Nucleus accumbens (tissue), 56 donors: ENCODE results near the gene TMEM184A.
"Not testable (repeated sequence)": the region's sequence is repeated elsewhere in the genome, so short reads cannot be mapped to it uniquely, and the experiment has no call there.

ENCODE experiments used
- DNase-seq, 56 donors: peaks; one replicate each; lab custom pipeline; 2025; lab: John Stamatoyannopoulos, UW

The TMEM184A gene

DNA sequence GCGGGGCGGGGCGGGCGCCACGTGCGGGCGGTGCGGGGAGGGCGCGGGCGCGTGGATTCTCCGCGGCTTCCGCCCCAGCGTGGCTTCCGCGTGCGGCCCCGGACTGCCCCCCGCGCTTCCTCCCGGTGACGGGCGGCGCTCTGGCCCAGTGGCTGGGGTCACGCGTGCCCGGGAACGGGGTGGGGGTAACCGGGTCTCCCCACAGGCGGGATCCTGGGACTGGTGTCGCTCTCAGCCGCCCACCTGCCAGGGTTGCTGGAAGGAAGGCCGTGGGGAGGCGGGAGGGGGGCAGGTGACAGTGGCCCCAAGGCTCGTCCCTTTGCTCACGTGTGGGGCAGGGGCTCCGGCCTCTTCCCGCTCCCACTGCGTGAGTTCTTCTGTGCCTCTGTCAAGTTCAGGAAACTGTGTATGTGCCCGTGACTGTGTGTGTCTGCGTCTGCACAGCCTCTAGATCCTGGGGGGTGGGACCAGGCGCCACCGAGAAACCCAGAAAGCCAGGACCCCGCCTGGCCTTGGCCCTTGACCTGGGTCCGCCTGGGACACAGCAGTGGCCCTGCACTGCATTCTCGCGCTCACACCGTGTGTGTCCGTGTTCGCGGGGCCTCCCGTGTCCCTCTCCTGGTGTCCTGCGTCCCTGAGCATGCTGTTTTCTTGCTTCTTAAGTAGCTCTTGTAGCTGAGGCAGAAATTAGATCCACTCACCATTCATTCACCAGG is 24.6 kb downstream of the TMEM184A start:
- DNase-seq = peak in 7 of 56 donors; percentile 10 to 52 (median 39)

DNA sequence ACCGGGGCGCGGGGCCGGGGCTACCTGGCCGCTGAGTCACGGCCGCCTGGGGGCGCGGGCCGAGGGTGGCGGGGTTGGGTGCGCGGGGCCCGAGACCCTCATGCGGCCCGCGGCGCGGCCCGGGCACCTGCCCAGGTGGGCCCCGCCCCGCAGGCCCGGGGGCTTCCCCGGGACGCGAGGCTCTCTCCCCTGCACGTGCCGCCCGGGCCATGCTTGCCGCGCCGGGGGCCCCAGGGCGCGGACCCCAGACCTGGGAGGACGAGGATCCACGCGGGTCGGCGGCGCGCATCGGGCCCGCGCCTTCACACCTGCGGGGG is 25.1 kb downstream of the TMEM184A start:
- no peak for DNase-seq

DNA sequence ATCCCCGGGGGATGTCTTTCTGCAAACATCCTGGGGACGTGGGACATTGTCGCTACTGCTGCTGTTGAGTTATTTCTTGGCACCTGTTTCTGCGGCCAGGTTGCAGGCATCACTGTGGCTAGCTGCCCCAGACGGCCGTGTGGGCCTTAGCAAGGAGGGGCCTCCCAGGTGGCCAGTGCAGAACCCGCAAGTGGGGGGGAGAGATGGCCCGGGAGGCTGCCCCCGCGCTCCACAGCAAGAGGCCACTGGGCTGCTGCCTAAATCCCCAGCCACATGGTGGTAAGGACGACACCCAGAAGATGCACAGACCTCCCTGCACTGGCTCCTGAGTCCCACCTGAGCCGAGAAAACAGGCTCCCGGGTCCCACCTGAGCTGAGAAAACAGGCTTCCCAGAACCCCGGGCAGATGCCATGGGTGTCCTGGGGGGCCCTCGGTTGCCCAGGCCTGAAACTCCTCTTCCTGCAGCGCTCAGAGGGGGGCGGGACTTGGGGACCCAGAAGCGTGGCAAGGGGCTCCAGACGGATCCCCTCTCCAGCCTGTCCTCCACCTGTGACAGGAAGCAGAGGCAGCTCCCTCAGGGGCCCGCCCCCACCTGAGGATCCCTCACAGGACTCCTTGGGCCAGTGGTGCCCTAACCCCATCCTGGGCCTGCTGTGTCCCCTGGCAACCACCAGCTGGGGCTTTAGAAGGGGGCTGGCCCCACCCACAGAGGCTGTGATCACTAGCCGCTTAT is 26.5 kb downstream of the TMEM184A start:
- DNase-seq = no peak

DNA sequence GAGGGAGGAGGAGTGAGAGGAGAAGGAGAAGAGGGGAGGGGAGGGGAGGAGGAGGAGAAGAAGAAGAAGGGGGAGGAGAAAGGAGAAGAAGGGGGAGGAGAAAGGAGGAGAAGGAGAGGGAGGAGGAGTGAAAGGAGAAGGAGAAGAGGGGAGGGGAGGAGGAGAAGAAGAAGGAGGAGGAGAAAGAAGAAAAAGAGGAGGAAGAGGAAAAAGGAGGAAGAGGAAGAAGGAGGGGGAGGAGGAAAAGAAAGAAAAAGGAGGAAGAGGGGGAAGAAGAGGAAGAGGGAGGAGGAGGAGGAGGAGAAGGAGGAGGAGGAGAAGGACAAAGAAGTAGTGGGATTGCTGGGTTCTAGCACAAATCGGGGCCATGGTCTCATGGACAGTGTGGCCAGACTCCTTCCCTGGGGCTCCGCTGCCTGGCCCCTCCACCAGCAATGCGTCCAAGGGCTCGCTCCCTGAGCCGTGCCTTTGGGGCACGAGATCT is 29.7 kb downstream of the TMEM184A start:
- no peak for DNase-seq

DNA sequence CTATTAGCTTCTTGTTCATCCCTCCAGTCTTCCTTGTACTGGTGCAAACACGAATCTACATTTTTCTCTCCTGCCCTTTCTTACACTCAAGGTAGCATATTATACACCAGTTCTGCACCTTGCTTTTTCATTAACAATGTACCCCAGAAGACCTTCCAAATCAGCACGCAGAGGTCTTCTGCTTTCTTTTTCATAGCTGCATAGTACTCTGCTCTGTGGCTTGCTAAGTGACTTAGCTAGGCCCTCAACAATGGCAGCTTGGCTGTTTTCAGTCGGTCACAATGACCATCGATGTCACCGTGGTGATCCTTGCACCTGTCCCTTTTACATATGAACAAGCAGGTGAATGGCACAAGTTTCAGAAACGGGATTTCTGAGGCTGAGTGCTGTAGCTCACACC is 30.6 kb downstream of the TMEM184A start:
- DNase-seq = no peak

DNA sequence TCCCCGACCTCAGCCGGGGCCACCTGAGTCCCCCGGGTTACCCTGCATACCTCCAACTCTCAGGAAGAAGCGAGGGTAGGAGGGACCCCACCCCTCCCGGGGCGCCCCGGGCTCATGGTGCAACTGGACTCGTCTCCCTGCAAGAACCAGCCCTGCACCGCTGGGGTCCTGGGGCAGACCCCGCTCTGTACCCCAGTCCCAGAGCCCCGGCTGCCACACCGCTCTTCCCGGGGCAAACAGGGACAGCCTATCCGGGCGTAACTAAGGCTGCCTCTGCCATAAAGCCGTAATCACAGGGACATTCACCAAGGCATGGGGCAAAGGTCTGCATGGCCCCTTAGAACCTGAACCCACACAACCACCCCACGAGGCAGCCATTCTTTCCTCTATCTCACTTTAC is 32.2 kb downstream of the TMEM184A start:
- no peak for DNase-seq

DNA sequence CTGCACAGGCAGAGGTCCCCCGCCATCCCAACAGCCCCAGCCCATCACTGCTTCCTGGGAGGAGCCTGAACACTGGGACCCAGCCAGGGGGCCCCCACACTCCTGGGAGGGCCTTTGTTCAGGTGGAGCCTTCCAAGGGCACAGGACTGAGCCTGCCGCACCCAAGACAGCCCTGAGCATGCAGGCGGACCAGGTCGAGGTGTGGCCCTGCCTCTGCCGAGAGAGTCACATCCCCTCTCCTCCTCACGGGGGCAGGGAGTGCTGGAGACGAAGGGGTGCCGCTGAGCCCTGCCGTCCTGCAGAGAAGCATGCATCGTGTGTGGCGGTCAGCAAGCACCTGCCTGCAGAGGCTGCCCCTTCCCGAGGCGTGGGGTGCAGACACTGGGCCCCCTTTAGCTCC is 32.8 kb downstream of the TMEM184A start:
- DNase-seq = no peak

DNA sequence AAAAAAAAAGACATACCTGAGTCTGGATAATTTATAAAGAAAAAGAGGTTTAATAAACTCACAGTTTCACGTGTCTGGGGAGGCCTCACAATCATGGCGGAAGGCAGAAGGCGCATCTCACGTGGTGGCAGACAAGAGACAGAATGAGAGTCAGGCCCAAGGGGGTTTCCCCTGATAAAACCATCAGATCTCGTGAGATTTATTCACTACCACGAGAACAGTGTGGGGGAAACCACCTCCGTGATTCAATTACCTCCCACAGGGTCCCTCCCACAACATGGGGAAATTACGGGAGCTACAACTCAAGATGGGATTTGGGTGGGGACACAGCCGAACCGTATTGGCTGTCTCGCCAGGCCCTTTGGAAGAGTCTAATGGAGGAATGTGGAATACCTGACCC is 34.5 kb downstream of the TMEM184A start:
- DNase-seq = no peak

DNA sequence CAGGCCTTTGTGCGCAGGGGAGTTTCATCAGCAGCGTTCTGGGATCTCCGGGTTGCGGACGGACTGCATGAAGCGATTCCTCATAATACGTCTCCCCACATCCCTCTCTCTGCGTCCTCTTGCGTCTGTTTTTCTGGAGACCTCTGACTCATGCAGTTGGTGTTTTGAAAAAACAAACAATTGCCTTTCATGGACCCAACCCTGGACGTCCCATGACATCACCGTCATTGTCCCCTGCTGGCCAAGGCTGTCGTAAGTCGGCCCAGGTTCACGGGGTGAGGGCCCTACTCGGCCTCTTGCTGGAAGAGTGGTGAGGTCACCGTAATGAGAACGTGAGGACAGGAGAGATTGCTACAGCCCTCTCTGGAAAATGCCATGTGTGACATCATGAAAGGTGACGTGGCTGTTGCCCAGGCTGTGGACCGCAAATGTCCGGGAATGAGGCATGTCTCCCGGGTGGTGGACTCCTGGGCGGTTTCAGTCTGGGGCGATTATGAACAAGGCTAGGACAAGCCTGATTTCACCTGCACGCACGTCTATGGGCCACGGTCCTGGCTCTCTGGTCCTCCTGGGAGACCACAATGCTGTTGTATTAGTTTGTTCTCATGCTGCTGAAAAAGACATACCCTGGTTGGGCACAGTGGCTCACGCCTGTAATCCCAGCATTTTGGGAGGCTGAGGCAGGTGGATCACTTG is 35.3 kb downstream of the TMEM184A start:
- no peak for DNase-seq

DNA sequence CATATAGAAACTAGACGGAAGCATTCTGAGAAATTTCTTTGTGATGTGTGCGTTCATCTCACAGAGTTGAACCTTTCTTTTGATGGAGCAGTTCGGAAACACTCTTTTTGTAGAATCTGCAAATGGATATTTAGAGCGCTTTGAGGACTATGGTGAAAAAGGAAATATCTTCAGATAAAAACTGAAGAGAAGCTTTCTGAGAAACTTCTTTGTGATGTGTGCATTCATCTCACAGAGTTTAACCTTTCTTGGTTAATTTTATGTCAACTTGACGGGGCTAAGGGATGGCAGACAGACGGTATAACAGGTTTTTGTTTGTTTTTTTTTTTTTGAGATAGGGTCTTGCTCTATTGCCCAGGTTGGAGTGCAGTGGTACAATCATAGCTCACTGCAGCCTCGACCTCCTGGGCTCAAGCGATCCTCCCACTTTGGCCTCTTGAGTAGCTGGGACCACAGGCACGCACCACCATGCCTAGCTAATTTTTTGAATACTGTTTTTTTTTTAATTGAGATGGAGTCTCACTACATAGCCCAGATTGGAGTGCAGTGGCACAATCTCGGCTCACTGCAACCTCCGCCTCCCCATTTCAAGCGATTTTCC is 36.6 kb downstream of the TMEM184A start:
- DNase-seq = not testable (repeated sequence)

GRCh38 chr7:1516586-1517251 is 39.3 kb downstream of the TMEM184A start:
- DNase-seq = no peak

DNA sequence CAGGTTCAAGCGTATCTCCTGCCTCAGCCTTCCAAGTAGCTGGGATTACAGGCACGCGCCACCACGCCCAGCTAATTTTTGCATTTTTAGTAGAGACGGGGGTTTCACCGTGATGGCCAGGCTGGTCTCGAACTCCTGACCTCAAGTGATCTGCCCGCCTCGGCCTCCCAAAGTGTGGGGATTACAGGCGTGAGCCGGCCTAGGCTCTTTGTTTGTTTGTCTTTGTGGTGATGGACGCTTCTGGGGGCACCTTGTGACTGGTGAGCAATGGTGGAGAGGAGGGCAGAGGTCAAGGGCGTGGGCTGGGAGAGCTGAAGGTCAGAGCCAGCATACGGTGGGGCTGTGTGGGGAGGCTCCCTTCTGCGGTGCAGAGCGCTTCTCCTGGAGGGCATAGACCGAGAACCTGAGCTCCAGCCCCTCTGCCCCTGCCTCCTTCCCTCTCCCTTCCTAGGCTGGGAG is 40.5 kb downstream of the TMEM184A start:
- DNase-seq = not testable (repeated sequence)

GRCh38 chr7:1514995-1515401 is 41.0 kb downstream of the TMEM184A start:
- DNase-seq = no peak

DNA sequence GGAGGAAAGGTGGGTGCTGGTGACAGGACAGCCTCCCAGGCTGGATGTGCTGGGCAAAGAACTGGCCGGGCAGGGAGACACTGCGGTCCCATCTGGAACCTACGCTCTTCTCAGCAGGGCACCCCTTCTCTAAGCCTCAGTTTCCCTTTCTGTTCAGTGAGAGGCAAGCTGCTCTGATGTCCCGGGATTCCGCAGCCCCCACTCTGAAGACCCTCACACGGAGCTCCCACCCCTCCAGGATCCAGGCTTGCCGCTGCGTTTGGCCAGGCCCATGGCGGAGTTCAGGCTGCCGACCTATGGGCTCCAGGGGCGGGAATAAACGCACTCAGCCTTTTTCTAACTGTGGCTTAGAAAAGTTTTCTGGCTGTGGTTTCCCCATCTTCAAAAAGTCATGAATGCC is 41.6 kb downstream of the TMEM184A start:
- DNase-seq = no peak

DNA sequence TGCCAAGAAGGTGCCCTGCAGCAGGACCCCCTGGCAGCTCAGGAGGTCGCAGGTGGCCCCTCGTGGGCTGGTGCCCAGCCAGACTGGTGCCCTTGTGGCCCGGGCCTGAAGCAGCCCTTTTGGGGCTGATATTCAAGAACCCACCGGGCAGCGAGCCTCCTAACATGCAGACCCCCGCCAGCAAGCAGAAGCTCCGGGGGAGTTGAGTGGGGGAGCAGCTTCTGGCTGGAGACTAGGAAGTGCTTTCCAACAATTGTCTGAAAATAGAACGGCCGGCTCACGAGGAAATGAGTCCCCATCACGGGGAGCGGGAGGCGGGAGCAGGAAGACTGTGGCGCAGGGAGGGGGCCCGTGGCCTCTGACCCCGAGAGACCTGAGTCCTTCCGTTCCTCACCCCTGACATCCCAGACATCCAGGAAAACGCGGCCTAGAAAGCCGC is 42.3 kb downstream of the TMEM184A start:
- DNase-seq = peak in 4 of 56 donors; percentile 10 to 38 (median 14)

GRCh38 chr7:1512781-1513656 is 43.0 kb downstream of the TMEM184A start:
- peak in 23 of 56 donors; percentile 6 to 61 (median 28) for DNase-seq

DNA sequence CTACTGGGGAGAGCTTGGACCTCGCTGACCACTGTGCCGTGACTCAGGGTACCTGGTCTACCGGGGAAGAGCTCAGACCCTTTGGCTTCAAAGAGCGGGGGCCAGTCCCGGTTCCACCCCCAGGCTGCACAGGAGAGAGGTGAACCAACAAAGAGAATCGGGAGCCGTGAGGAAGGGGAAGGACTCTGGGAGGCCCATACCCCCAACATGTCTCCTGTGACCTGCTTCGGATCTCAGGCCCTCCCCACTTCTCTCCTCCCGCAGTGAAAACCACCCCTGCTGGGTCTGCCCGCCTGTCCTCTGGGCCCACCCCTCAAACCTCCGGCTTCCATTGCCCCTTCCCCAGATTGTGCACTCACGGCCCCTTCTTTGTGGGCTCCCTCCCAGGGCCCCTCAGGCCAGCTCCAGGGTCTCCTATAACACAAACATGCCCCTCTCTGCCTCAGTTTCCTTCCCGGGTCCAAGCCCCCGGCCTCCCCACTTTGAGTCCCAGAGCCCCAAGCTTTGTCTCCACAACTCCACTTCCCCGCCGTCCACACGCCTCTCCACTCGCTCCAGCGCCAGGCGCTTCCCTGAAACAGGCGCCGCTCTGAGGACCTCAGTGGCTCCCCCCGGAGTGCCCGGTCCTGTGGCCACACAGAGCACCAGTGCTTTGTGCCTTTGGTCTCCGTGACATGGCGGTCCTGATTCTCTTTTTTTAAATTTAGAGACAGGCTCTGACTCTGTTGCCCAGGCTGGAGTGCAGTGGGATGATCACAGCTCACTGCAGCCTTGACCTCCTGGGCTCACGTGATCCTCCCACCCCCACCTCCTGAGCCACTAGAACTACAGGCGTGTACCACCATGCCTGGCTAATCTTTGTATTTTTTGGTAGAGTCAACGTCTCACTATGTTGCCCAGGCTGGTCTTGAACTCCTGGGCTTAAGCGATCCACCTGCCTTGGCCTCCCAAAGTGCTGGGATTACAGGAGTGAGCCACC is 44.3 kb downstream of the TMEM184A start:
- no peak for DNase-seq

DNA sequence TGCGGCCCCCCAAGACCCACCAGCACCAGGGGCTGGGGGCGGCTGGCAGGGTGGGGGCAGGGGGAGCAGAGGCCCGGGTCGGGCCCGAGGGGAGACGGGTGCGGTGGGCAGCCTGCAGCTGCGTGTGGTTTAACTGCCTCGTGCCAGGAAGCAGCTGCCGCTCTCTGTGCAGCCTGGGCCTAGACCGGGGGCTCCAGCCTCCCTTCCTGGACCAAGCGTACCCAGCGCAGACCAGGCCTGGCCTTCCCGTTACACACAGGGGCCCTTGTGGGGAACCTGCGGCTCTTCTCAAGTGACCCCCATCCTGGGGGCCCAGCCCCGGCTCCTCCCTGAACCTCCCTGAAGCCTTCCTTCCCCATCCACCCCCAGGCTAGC is 45.2 kb downstream of the TMEM184A start:
- no peak for DNase-seq
